Smooth muscle cell of trachea (primary cell): ENCODE results near the gene PMAIP1. TPM values are rescaled to one million over a fixed set of nuclear protein-coding genes. Genes with fewer than 3 reads are reported as not detected.

ENCODE experiments used
- total RNA-seq: library from RNA; depleted of rRNA; stranded (reverse); fragments of >200 nt; gene quantifications from 2 replicates; pipeline ENCODE4 v1.2.1, GENCODE V29; 2014

Gene PMAIP1
- total RNA-seq = 8.6 and 11.3 TPM in 2 replicates

GRCh38 chr18:59899298-59900221, at the start of gene PMAIP1:
Gene PMAIP1 (plus strand): TSS chr18:59899996. CDS start chr18:59900178, 182 bp downstream.

Other genes with a start within 250 kb of the PMAIP1 start
- 69.0 and 69.4 TPM in 2 replicates for gene CCBE1, start 202.6 kb upstream of the PMAIP1 start, total RNA-seq